ENCODE results near the gene CHST9.
"Not testable (repeated sequence)": the region's sequence is repeated elsewhere in the genome, so short reads cannot be mapped to it uniquely, and the experiment has no call there.

CHST9 gene

GRCh38 chr18:27163197-27163716, 21.9 kb downstream of the CHST9 start:
- not testable (repeated sequence) for H3K36me3 ChIP-seq (ENCODE audit: control insufficient read depth, insufficient read depth, low read length); H3K27me3 ChIP-seq (ENCODE audit: control insufficient read depth, insufficient read depth, low read length); H3K9ac ChIP-seq (ENCODE audit: low read length); H3K4me1 ChIP-seq (ENCODE audit: control insufficient read depth, insufficient read depth, low read length); H3K9me3 ChIP-seq (ENCODE audit: control insufficient read depth, low read length); H3K4me3 ChIP-seq (ENCODE audit: low read length)

- not testable (repeated sequence) for H3K9me3 ChIP-seq (ENCODE audit: control insufficient read depth, low read length); H3K4me1 ChIP-seq (ENCODE audit: control insufficient read depth, insufficient read depth, low read length); H3K4me3 ChIP-seq (ENCODE audit: low read length); H3K36me3 ChIP-seq (ENCODE audit: control insufficient read depth, insufficient read depth, low read length); H3K27me3 ChIP-seq (ENCODE audit: control insufficient read depth, insufficient read depth, low read length); H3K9ac ChIP-seq (ENCODE audit: low read length)
Observed at GRCh38 chr18:27149240-27149639, 35.9 kb downstream of the CHST9 start.

- Histone ChIP-seq H3K4me3 (ENCODE audit: low read length) (no peak overlapping the region), H3K9ac (ENCODE audit: low read length) (no peak overlapping the region), H3K4me1 (ENCODE audit: control insufficient read depth, insufficient read depth, low read length) (peaks cover 3% of the 10 kb centered on the region), H3K9me3 (ENCODE audit: control insufficient read depth, low read length) (no peaks in the 10 kb centered on the region), H3K36me3 (ENCODE audit: control insufficient read depth, insufficient read depth, low read length) (no peaks in the 10 kb centered on the region), H3K27me3 (ENCODE audit: control insufficient read depth, insufficient read depth, low read length) (no peaks in the 10 kb centered on the region)
Observed at GRCh38 chr18:27144672-27145071, 40.4 kb downstream of the CHST9 start.

GRCh38 chr18:27143580-27144287, 41.4 kb downstream of the CHST9 start:
- Histone ChIP-seq H3K36me3 (ENCODE audit: control insufficient read depth, insufficient read depth, low read length) (no peaks in the 10 kb centered on the region), H3K9ac (ENCODE audit: low read length) (no peak overlapping the region), H3K4me1 (ENCODE audit: control insufficient read depth, insufficient read depth, low read length) (peaks cover 3% of the 10 kb centered on the region), H3K27me3 (ENCODE audit: control insufficient read depth, insufficient read depth, low read length) (no peaks in the 10 kb centered on the region), H3K9me3 (ENCODE audit: control insufficient read depth, low read length) (no peaks in the 10 kb centered on the region), H3K4me3 (ENCODE audit: low read length) (no peak overlapping the region)

- Histone ChIP-seq H3K27me3 (ENCODE audit: control insufficient read depth, insufficient read depth, low read length) (no peaks in the 10 kb centered on the region), H3K9me3 (ENCODE audit: control insufficient read depth, low read length) (no peaks in the 10 kb centered on the region), H3K4me3 (ENCODE audit: low read length) (no peak overlapping the region), H3K9ac (ENCODE audit: low read length) (no peak overlapping the region), H3K36me3 (ENCODE audit: control insufficient read depth, insufficient read depth, low read length) (no peaks in the 10 kb centered on the region), H3K4me1 (ENCODE audit: control insufficient read depth, insufficient read depth, low read length) (peaks cover 3% of the 10 kb centered on the region)
Observed at GRCh38 chr18:27142891-27143290, 42.2 kb downstream of the CHST9 start.

GRCh38 chr18:27141876-27142275, 43.2 kb downstream of the CHST9 start:
- H3K9me3 ChIP-seq (ENCODE audit: control insufficient read depth, low read length): no peaks in the 10 kb centered on the region
- no peaks in the 10 kb centered on the region for H3K27me3 ChIP-seq (ENCODE audit: control insufficient read depth, insufficient read depth, low read length)
- H3K4me3 ChIP-seq (ENCODE audit: low read length): no peak overlapping the region
- H3K9ac ChIP-seq (ENCODE audit: low read length): no peak overlapping the region
- H3K36me3 ChIP-seq (ENCODE audit: control insufficient read depth, insufficient read depth, low read length): no peaks in the 10 kb centered on the region
- peaks cover 3% of the 10 kb centered on the region for H3K4me1 ChIP-seq (ENCODE audit: control insufficient read depth, insufficient read depth, low read length)

GRCh38 chr18:27138079-27138478, 47.0 kb downstream of the CHST9 start:
- H3K9ac ChIP-seq (ENCODE audit: low read length): no peak overlapping the region
- peaks cover 3% of the 10 kb centered on the region for H3K4me1 ChIP-seq (ENCODE audit: control insufficient read depth, insufficient read depth, low read length)
- H3K27me3 ChIP-seq (ENCODE audit: control insufficient read depth, insufficient read depth, low read length): no peaks in the 10 kb centered on the region

GRCh38 chr18:27136208-27136535, 48.9 kb downstream of the CHST9 start:
- Histone ChIP-seq H3K9ac (ENCODE audit: low read length) (no peak overlapping the region), H3K9me3 (ENCODE audit: control insufficient read depth, low read length) (no peaks in the 10 kb centered on the region), H3K36me3 (ENCODE audit: control insufficient read depth, insufficient read depth, low read length) (no peaks in the 10 kb centered on the region), H3K27me3 (ENCODE audit: control insufficient read depth, insufficient read depth, low read length) (no peaks in the 10 kb centered on the region), H3K4me3 (ENCODE audit: low read length) (no peak overlapping the region), H3K4me1 (ENCODE audit: control insufficient read depth, insufficient read depth, low read length) (no peaks in the 10 kb centered on the region)

More at GRCh38 chr18:27138079-27138478, 47.0 kb downstream of the CHST9 start:
- H3K36me3 ChIP-seq (ENCODE audit: control insufficient read depth, insufficient read depth, low read length): no peaks in the 10 kb centered on the region
- H3K4me3 ChIP-seq (ENCODE audit: low read length): no peak overlapping the region
- H3K9me3 ChIP-seq (ENCODE audit: control insufficient read depth, low read length): no peaks in the 10 kb centered on the region

GRCh38 chr18:27135504-27136207, 49.5 kb downstream of the CHST9 start:
- Histone ChIP-seq H3K27me3 (ENCODE audit: control insufficient read depth, insufficient read depth, low read length) (no peaks in the 10 kb centered on the region), H3K4me1 (ENCODE audit: control insufficient read depth, insufficient read depth, low read length) (no peaks in the 10 kb centered on the region), H3K4me3 (ENCODE audit: low read length) (no peak overlapping the region), H3K9me3 (ENCODE audit: control insufficient read depth, low read length) (no peaks in the 10 kb centered on the region), H3K9ac (ENCODE audit: low read length) (no peak overlapping the region), H3K36me3 (ENCODE audit: control insufficient read depth, insufficient read depth, low read length) (no peaks in the 10 kb centered on the region)

GRCh38 chr18:27130065-27130630, 55.0 kb downstream of the CHST9 start:
- Histone ChIP-seq H3K27me3 (ENCODE audit: control insufficient read depth, insufficient read depth, low read length) (no peaks in the 10 kb centered on the region), H3K9ac (ENCODE audit: low read length) (no peak overlapping the region), H3K4me1 (ENCODE audit: control insufficient read depth, insufficient read depth, low read length) (no peaks in the 10 kb centered on the region), H3K9me3 (ENCODE audit: control insufficient read depth, low read length) (no peaks in the 10 kb centered on the region), H3K4me3 (ENCODE audit: low read length) (no peak overlapping the region), H3K36me3 (ENCODE audit: control insufficient read depth, insufficient read depth, low read length) (no peaks in the 10 kb centered on the region)

- Histone ChIP-seq H3K9ac (ENCODE audit: low read length) (no peak overlapping the region), H3K4me3 (ENCODE audit: low read length) (no peak overlapping the region), H3K36me3 (ENCODE audit: control insufficient read depth, insufficient read depth, low read length) (no peaks in the 10 kb centered on the region), H3K9me3 (ENCODE audit: control insufficient read depth, low read length) (no peaks in the 10 kb centered on the region), H3K27me3 (ENCODE audit: control insufficient read depth, insufficient read depth, low read length) (no peaks in the 10 kb centered on the region), H3K4me1 (ENCODE audit: control insufficient read depth, insufficient read depth, low read length) (no peaks in the 10 kb centered on the region)
Observed at GRCh38 chr18:27124196-27124595, 60.9 kb downstream of the CHST9 start.

- H3K4me1 ChIP-seq (ENCODE audit: control insufficient read depth, insufficient read depth, low read length): no peaks in the 10 kb centered on the region
- no peaks in the 10 kb centered on the region for H3K27me3 ChIP-seq (ENCODE audit: control insufficient read depth, insufficient read depth, low read length)
- H3K4me3 ChIP-seq (ENCODE audit: low read length): no peak overlapping the region
- H3K9ac ChIP-seq (ENCODE audit: low read length): no peak overlapping the region
- no peaks in the 10 kb centered on the region for H3K36me3 ChIP-seq (ENCODE audit: control insufficient read depth, insufficient read depth, low read length)
- H3K9me3 ChIP-seq (ENCODE audit: control insufficient read depth, low read length): no peaks in the 10 kb centered on the region
Observed at GRCh38 chr18:27121108-27121507, 64.0 kb downstream of the CHST9 start.

Data from mucosa of stomach (tissue), 1 donor.